Glutamatergic neuron (in vitro differentiated cells): ENCODE data around the gene RBMS1. TPM values are rescaled to one million over a fixed set of nuclear protein-coding genes. Genes with fewer than 3 reads are reported as not detected.

ENCODE experiments used
- DNase-seq: peaks from one replicate; pipeline ENCODE4 v3.0.0; 2022
- H3K27ac Mint-ChIP-seq: one replicate; pipeline ENCODE4 v1.8.0; 2020; ENCODE audit warnings: mild to moderate bottlenecking, mixed read lengths, inconsistent platforms; ENCODE audit not compliant: unreplicated experiment
- H3K27me3 Mint-ChIP-seq: one replicate; pipeline ENCODE4 v1.8.0; 2020; ENCODE audit warnings: mild to moderate bottlenecking, moderate library complexity, mixed read lengths, inconsistent platforms; ENCODE audit not compliant: unreplicated experiment
- H3K36me3 Mint-ChIP-seq: one replicate; pipeline ENCODE4 v1.8.0; 2020; ENCODE audit warnings: mild to moderate bottlenecking, mixed read lengths, inconsistent platforms; ENCODE audit not compliant: unreplicated experiment
- H3K4me1 Mint-ChIP-seq: one replicate; pipeline ENCODE4 v1.8.0; 2020; ENCODE audit warnings: mild to moderate bottlenecking, low read depth, mixed read lengths, inconsistent platforms; ENCODE audit not compliant: unreplicated experiment
- H3K4me3 Mint-ChIP-seq: one replicate; pipeline ENCODE4 v1.8.0; 2020; ENCODE audit warnings: mild to moderate bottlenecking, mixed read lengths, inconsistent platforms; ENCODE audit not compliant: unreplicated experiment
- H3K9me3 Mint-ChIP-seq: one replicate; pipeline ENCODE4 v1.8.0; 2020; ENCODE audit warnings: mild to moderate bottlenecking, moderate library complexity, mixed read lengths, inconsistent platforms; ENCODE audit not compliant: unreplicated experiment
- total RNA-seq: library from RNA; stranded (reverse); fragmentation: NEBNext Ultra II Directional; extraction: Animal tissue kit (Norgen Biotek cat#: 25700); gene quantifications from one replicate; pipeline ENCODE4 v1.2.1, GENCODE V29; 2021; ENCODE audit not compliant: unreplicated experiment
- TF ChIP-seq, protein P1 (sequence below): fragments of 200-600 bp; sonication (generic); IDR thresholded peaks from one replicate; pipeline ENCODE4 v1.5.0; 2021; ENCODE audit not compliant: partially characterized antibody, unreplicated experiment

Gene RBMS1
- total RNA-seq, 1 donor from 2014 or later: 142 TPM

DNA sequence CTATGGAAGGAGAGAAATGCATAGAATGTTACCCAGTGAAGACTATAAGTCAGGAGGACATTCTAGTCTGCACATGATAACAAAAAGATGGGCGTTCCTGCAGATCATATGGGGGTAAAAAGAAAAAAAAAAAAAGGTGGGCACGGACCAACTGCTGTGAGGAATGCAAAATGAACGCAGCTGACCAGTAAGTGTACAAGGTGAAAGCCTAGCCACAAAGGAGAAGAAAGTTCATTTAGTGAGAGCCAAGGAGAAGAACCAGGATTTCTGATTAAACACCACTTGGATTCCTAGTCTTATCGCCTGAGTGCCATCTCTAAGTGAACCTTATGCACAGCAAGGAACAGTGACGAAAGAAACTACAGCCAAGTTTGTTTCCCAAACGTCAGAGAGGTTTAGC is 26.5 kb downstream of the RBMS1 start:
- no peak for DNase-seq
- H3K4me1 Mint-ChIP-seq: peaks cover 22% of the 10 kb centered on the region
- peaks cover 2% of the 10 kb centered on the region for H3K27me3 Mint-ChIP-seq
- H3K36me3 Mint-ChIP-seq: no peaks in the 10 kb centered on the region
- no peak overlapping the region for H3K4me3 Mint-ChIP-seq
- TF ChIP-seq, protein P1, sequence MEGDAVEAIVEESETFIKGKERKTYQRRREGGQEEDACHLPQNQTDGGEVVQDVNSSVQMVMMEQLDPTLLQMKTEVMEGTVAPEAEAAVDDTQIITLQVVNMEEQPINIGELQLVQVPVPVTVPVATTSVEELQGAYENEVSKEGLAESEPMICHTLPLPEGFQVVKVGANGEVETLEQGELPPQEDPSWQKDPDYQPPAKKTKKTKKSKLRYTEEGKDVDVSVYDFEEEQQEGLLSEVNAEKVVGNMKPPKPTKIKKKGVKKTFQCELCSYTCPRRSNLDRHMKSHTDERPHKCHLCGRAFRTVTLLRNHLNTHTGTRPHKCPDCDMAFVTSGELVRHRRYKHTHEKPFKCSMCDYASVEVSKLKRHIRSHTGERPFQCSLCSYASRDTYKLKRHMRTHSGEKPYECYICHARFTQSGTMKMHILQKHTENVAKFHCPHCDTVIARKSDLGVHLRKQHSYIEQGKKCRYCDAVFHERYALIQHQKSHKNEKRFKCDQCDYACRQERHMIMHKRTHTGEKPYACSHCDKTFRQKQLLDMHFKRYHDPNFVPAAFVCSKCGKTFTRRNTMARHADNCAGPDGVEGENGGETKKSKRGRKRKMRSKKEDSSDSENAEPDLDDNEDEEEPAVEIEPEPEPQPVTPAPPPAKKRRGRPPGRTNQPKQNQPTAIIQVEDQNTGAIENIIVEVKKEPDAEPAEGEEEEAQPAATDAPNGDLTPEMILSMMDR: no peak
- H3K27ac Mint-ChIP-seq: no peak overlapping the region
- H3K9me3 Mint-ChIP-seq: peaks cover 2% of the 10 kb centered on the region

DNA sequence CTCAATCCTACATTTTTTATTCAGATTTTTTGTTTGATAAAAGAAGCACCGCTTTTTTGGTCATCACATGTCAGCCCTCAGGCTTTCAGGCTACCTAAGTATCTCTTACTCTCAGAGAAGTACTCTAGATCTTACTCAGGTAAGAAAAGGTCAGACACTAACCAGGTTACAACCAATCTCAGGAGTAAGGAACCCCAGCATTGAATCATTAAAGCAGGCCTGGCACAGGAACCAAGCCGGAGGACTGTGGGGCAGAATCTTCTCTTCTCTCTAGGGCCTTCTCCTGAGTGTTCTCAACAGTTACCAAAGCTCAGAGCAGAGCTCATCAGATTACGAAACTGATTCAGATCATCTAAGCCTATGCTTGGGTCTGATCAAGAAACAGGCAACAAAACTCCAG is 28.2 kb downstream of the RBMS1 start:
- Mint-ChIP-seq H3K27me3 (peaks cover 2% of the 10 kb centered on the region), H3K4me3 (no peak overlapping the region), H3K4me1 (peaks cover 20% of the 10 kb centered on the region), H3K9me3 (peaks cover 2% of the 10 kb centered on the region), H3K27ac (no peak overlapping the region), H3K36me3 (no peaks in the 10 kb centered on the region)
- no peak for DNase-seq
- TF ChIP-seq, protein P1: no peak

DNA sequence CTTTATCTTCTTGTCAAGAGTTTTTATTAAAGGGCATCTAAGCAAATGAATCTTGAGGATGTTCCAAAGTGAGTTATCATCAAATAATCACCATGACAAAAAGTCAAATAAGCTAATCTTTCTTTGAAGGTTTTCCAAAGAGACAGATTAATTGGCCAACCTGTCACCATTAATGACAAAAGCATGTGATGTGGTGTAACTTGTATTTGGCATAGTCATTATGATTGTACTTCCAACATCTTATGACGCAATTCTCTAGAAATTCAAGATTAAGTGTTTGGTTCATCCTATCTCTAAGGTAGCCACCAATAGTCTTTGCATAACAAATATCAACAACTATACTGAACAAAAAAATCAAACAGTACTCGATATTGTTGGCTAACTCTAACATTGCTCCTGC is 28.6 kb downstream of the RBMS1 start:
- TF ChIP-seq, protein P1: no peak
- H3K9me3 Mint-ChIP-seq: peaks cover 2% of the 10 kb centered on the region
- no peaks in the 10 kb centered on the region for H3K36me3 Mint-ChIP-seq
- H3K27ac Mint-ChIP-seq: no peak overlapping the region
- peaks cover 20% of the 10 kb centered on the region for H3K4me1 Mint-ChIP-seq
- no peak overlapping the region for H3K4me3 Mint-ChIP-seq
- peaks cover 2% of the 10 kb centered on the region for H3K27me3 Mint-ChIP-seq
- no peak for DNase-seq

DNA sequence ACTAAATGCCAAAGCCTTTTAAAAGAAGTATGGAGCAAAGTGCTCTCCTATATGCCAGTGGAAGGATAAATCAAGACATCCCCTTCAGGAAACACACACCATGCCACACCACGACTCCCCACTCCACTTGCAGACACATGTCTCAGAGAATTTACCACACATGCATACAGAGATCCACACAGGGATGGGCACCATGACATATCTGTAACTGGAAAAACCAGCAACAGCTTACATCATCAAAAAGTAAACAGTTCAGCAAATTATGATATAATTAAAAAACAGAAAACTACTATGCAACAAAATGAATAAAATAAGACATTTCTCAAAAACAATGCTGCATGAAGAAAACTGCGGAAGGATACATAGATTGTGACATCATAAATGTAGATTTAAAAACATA is 29.6 kb downstream of the RBMS1 start:
- no peak for DNase-seq
- peaks cover 13% of the 10 kb centered on the region for H3K4me1 Mint-ChIP-seq
- H3K27ac Mint-ChIP-seq: no peak overlapping the region
- TF ChIP-seq, protein P1: no peak
- peaks cover 2% of the 10 kb centered on the region for H3K9me3 Mint-ChIP-seq
- no peak overlapping the region for H3K4me3 Mint-ChIP-seq
- no peaks in the 10 kb centered on the region for H3K36me3 Mint-ChIP-seq
- peaks cover 2% of the 10 kb centered on the region for H3K27me3 Mint-ChIP-seq

DNA sequence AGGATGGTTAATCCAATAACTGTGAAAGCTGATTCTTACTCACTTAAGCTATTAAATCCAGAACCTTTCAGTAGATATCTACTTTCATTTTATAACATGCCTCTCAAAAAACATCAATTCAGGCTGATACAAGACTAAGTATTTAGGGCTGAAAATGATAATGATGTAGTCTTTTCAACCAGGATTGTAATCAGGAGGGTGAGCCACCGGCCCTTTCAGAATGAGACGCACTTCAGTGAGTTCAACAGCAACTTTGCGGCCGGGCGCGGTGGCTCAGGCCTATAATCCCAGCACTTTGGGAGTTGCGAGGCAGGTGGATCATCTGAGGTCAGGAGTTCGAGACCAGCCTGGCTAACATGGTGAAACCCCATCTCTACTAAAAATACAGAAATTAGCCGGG is 30.4 kb downstream of the RBMS1 start:
- no peak for DNase-seq
- peaks cover 2% of the 10 kb centered on the region for H3K9me3 Mint-ChIP-seq
- no peaks in the 10 kb centered on the region for H3K36me3 Mint-ChIP-seq
- H3K4me3 Mint-ChIP-seq: no peak overlapping the region
- peaks cover 2% of the 10 kb centered on the region for H3K27me3 Mint-ChIP-seq
- TF ChIP-seq, protein P1: no peak
- peaks cover 14% of the 10 kb centered on the region for H3K4me1 Mint-ChIP-seq
- no peak overlapping the region for H3K27ac Mint-ChIP-seq
